NCI-H2107 treated with DMSO at 0.1 percent for 48 hours (cell line): ENCODE results near the gene PDP2.
A peak's percentile ranks its signal among the peaks of the same experiment; 100 is the strongest.
"Not testable (repeated sequence)": the region's sequence is repeated elsewhere in the genome, so short reads cannot be mapped to it uniquely, and the experiment has no call there.

Experiments used
- DNase-seq: peaks from one replicate; lab custom pipeline; 2025; ENCODE audit not compliant: unreplicated experiment; lab: John Stamatoyannopoulos, UW

Gene PDP2

GRCh38 chr16:66934138-66934838, 54.0 kb downstream of the PDP2 start, which contains the start of gene CIAO2B:
TSS of gene CIAO2B (minus strand) at chr16:66934402. CDS start at chr16:66934364, 38 bp downstream.
- peak; percentile 28 for DNase-seq

DNA sequence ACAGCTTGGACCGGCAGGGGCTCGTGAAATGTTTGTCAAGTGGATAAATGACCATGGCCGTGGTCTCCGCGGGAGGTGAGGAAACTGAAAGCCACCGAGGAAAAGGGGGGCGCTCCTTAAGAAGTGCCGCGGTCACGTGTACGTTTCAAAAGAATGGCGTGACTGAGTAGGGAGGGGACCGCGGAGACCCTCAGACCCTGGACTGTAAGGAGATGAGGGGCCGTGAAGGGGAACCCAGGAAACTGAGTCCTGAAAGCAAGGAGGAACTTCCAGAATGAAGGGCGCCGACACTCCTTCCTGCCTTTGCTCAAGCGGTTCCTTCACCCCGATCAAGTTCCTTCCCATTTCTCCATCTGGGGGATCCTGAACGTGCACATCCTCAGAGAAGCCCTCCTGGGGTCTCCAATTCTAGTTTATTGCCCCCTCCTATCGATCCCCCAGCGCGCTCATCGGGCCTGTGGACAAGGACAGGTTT, 54.6 kb downstream of the PDP2 start:
- DNase-seq = not testable (repeated sequence)

DNA sequence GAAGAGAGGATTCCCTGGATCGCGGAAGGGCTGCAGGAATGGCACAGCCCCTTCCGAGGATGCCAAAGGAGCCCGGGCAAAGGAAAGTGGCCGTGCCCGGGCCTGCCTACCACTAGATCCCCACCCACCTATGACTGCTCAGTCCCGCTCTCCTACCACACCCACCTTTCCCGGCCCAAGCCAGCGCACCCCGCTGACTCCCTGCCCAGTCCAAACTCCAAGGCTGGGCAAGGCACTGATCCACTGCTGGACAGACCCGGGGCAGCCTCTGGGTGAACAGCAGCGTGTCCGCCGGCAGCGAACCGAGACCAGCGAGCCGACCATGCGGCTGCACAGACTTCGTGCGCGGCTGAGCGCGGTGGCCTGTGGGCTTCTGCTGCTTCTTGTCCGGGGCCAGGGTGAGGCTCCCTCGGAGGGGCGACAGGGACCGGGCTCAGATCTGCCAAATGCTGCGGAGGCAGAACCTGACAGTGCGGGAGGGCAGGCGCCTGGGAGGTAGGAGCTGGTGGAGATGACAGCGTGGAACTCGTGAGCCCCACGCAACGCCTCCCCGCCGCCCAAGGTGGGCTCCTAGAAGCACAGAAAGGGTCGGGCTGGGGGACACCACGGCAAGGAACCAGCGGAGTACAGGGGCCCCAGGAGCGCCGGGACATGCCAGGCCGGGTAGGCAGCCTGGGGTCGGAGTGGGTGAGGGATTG, 55.1 kb downstream of the PDP2 start, which contains the start of gene CES2:
TSS of gene CES2 (plus strand) at position 203 of the 698 bp plus-strand sequence. CDS start at position 323, 120 bp downstream.
- no peak for DNase-seq

DNA sequence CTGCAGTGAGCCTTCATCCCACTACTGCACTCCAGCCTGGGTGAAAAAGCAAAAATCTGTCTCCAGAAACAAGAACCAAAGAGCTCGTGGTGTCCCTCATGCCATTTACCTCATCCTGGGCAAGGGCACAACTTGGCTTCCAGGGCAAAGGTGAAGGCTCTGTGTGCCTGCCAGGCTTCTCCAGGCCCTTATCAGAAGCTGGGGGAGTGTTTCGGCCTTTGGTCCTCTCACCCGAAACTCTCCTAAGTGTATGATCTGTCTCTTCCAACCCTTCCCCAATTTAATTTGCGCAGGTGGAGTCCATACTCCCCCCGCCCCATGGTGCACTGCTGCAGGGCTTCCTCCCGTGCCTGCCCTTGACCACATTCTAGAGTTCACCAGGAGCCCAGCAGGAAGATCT, 56.1 kb downstream of the PDP2 start:
- DNase-seq = no peak

GRCh38 chr16:66936889-66937554, 56.7 kb downstream of the PDP2 start:
- no peak for DNase-seq

DNA sequence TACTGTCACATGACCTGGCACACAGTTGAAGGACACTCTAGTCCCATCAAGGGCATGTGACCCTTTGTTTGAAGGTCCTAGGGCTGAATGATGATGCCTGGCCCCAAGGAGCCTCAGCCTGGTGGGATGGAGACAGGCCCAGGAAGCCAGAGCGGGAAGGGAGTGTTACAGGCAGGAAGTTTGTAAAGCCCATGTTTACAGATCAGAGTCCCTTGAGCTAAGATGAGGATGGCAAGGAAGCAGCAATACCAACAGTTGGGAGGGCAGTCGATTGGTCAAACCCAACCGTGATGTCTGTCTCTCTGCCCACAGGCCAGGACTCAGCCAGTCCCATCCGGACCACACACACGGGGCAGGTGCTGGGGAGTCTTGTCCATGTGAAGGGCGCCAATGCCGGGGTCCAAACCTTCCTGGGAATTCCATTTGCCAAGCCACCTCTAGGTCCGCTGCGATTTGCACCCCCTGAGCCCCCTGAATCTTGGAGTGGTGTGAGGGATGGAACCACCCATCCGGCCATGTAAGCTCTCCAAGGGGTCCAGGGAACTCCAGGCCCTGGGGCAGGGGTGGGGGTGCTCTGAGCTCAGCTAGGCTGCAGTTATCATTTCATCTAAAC, 57.5 kb downstream of the PDP2 start:
- no peak for DNase-seq

- no peak for DNase-seq
Measured at GRCh38 chr16:66939366-66939765, 59.1 kb downstream of the PDP2 start.

DNA sequence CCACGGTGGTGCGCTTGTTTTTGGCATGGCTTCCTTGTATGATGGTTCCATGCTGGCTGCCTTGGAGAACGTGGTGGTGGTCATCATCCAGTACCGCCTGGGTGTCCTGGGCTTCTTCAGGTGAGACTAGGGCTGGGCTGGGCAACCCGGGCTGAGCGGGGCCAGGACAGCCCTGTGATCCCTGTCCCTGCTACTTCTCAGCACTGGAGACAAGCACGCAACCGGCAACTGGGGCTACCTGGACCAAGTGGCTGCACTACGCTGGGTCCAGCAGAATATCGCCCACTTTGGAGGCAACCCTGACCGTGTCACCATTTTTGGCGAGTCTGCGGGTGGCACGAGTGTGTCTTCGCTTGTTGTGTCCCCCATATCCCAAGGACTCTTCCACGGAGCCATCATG, 59.9 kb downstream of the PDP2 start:
- DNase-seq = no peak
